Progenitor cell of endocrine pancreas (in vitro differentiated cells): ENCODE measurements around the gene WTAP. TPM values are rescaled to one million over a fixed set of nuclear protein-coding genes. Genes with fewer than 3 reads are reported as not detected.
"Not testable (repeated sequence)": the region's sequence is repeated elsewhere in the genome, so short reads cannot be mapped to it uniquely, and the experiment has no call there.

Experiments
- DNase-seq: peaks from one replicate; pipeline ENCODE4 v3.0.0; 2021; ENCODE audit warnings: low spot score; ENCODE audit not compliant: unreplicated experiment
- H3K27ac Mint-ChIP-seq: 2 replicates; pipeline ENCODE4 v1.8.0; 2021; ENCODE audit warnings: mild to moderate bottlenecking, moderate library complexity, mixed read lengths
- H3K27me3 Mint-ChIP-seq: 2 replicates; pipeline ENCODE4 v1.8.0; 2021; ENCODE audit warnings: mixed read lengths
- H3K36me3 Mint-ChIP-seq: 2 replicates; pipeline ENCODE4 v1.8.0; 2022; ENCODE audit warnings: mixed read lengths; ENCODE audit not compliant: insufficient read depth
- H3K4me1 Mint-ChIP-seq: 2 replicates; pipeline ENCODE4 v1.8.0; 2021; ENCODE audit warnings: low read depth, mixed read lengths
- H3K4me3 Mint-ChIP-seq: 2 replicates; pipeline ENCODE4 v1.8.0; 2021; ENCODE audit warnings: low read depth, mild to moderate bottlenecking, moderate library complexity, mixed read lengths
- H3K9me3 Mint-ChIP-seq: 2 replicates; pipeline ENCODE4 v1.8.0; 2021; ENCODE audit warnings: low read depth, mixed read lengths
- total RNA-seq: library from RNA; stranded (reverse); gene quantifications from 2 replicates; pipeline ENCODE4 v1.2.1, GENCODE V29; 2021
- TF ChIP-seq, protein P1 (sequence below): fragments of 200-600 bp; sonication (generic); IDR thresholded peaks from one replicate; pipeline ENCODE4 v1.5.0; 2021; ENCODE audit warnings: antibody characterized with exemption, mild to moderate bottlenecking; ENCODE audit not compliant: unreplicated experiment

WTAP gene
- total RNA-seq, 1 donor from 2014 or later, result 126 TPM

GRCh38 chr6:159693894-159694545 is 33.3 kb upstream of the WTAP start:
- TF ChIP-seq, protein P1, sequence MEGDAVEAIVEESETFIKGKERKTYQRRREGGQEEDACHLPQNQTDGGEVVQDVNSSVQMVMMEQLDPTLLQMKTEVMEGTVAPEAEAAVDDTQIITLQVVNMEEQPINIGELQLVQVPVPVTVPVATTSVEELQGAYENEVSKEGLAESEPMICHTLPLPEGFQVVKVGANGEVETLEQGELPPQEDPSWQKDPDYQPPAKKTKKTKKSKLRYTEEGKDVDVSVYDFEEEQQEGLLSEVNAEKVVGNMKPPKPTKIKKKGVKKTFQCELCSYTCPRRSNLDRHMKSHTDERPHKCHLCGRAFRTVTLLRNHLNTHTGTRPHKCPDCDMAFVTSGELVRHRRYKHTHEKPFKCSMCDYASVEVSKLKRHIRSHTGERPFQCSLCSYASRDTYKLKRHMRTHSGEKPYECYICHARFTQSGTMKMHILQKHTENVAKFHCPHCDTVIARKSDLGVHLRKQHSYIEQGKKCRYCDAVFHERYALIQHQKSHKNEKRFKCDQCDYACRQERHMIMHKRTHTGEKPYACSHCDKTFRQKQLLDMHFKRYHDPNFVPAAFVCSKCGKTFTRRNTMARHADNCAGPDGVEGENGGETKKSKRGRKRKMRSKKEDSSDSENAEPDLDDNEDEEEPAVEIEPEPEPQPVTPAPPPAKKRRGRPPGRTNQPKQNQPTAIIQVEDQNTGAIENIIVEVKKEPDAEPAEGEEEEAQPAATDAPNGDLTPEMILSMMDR, result no peak
- no peaks in the 10 kb centered on the region for H3K27me3 Mint-ChIP-seq
- peaks cover 22% of the 10 kb centered on the region for H3K4me1 Mint-ChIP-seq
- peaks cover 2% of the 10 kb centered on the region for H3K36me3 Mint-ChIP-seq
- peak overlapping the region; percentile 97 for H3K27ac Mint-ChIP-seq
- DNase-seq, result no peak
- peak overlapping the region; percentile 89 for H3K4me3 Mint-ChIP-seq
- H3K9me3 Mint-ChIP-seq, result no peaks in the 10 kb centered on the region

GRCh38 chr6:159695984-159696383 is 31.3 kb upstream of the WTAP start:
- Mint-ChIP-seq H3K4me1 (peaks cover 22% of the 10 kb centered on the region), H3K36me3 (no peaks in the 10 kb centered on the region), H3K4me3 (no peak overlapping the region), H3K27me3 (no peaks in the 10 kb centered on the region), H3K9me3 (no peaks in the 10 kb centered on the region), H3K27ac (no peak overlapping the region)
- TF ChIP-seq, protein P1, result no peak
- DNase-seq, result no peak

- TF ChIP-seq, protein P1, result no peak
- peaks cover 8% of the 10 kb centered on the region for H3K36me3 Mint-ChIP-seq
- H3K4me3 Mint-ChIP-seq, result no peak overlapping the region
- peaks cover 7% of the 10 kb centered on the region for H3K9me3 Mint-ChIP-seq
- peak overlapping the region; percentile 77 for H3K27ac Mint-ChIP-seq
- no peak for DNase-seq
- peaks cover 3% of the 10 kb centered on the region for H3K4me1 Mint-ChIP-seq
- no peaks in the 10 kb centered on the region for H3K27me3 Mint-ChIP-seq
Measured at GRCh38 chr6:159700970-159701369, 26.3 kb upstream of the WTAP start.

DNA sequence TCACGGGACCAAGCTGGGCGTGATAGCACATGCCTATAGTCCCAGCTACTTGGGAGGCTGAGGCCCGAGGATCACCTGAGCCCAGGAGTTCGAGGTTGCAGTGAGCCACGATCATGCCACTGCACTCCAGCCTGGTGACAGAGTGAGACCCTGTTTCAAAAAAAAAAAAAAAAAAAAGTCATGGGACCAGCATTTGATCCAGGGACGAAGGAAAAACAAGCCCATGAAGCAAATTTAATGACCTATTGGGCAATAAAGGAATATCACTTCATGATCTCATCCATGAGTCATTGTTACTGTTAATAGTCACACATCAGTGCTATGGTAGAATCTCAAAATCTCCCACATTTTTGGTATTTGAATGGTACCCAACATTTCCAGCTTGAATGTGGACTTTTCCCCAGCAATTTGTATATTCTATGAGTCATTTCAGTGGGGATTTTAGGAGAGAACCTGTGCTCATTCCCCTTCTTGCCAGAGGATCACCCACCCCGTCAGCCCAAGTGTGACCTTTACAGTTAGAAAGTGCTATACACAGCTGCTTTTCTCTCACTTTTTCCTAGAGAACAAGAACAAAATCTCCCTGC is 25.8 kb upstream of the WTAP start:
- Mint-ChIP-seq H3K4me1 (peaks cover 3% of the 10 kb centered on the region), H3K36me3 (peaks cover 9% of the 10 kb centered on the region), H3K4me3 (no peak overlapping the region), H3K27me3 (no peaks in the 10 kb centered on the region), H3K9me3 (peaks cover 10% of the 10 kb centered on the region), H3K27ac (no peak overlapping the region)
- DNase-seq, result no peak
- TF ChIP-seq, protein P1, result no peak

- not testable (repeated sequence) for DNase-seq, H3K36me3 Mint-ChIP-seq, H3K27ac Mint-ChIP-seq, H3K4me1 Mint-ChIP-seq, H3K9me3 Mint-ChIP-seq, H3K27me3 Mint-ChIP-seq, H3K4me3 Mint-ChIP-seq
Measured at GRCh38 chr6:159710603-159711002, 16.7 kb upstream of the WTAP start.

- H3K36me3 Mint-ChIP-seq, H3K4me3 Mint-ChIP-seq, DNase-seq, H3K9me3 Mint-ChIP-seq, H3K27me3 Mint-ChIP-seq, H3K27ac Mint-ChIP-seq, H3K4me1 Mint-ChIP-seq: not testable (repeated sequence)
Measured at GRCh38 chr6:159712389-159712788, 14.9 kb upstream of the WTAP start.
